Esophagus muscularis mucosa (tissue), 4 donors: Measurements from ENCODE around the gene PAOX. TPM values are rescaled to one million over a fixed set of nuclear protein-coding genes. Genes with fewer than 3 reads are reported as not detected.
A peak's percentile ranks its signal among the peaks of the same experiment; 100 is the strongest.
"Not testable (repeated sequence)": the region's sequence is repeated elsewhere in the genome, so short reads cannot be mapped to it uniquely, and the experiment has no call there.

Source experiments
- DNase-seq: peaks from one replicate; pipeline ENCODE4 v3.0.0-alpha.2; 2017; ENCODE audit errors: extremely low spot score
- H3K27ac ChIP-seq, 4 donors: fragments of 200-600 bp; sonication (generic); replicated peaks in 1 of 4; 1 replicate in 3 of 4; 2 replicates in 1 of 4; pipeline ENCODE4 v1.5.1; 2016 to 2019; ENCODE audit warnings: mild to moderate bottlenecking in 1 of 4
- H3K27me3 ChIP-seq, 4 donors: fragments of 200-600 bp; sonication (generic); one replicate each; pipeline versions ENCODE4 v1.5.1 to v1.6.0; 2016 to 2019
- H3K36me3 ChIP-seq, 4 donors: fragments of 200-600 bp; sonication (generic); one replicate each; pipeline ENCODE4 v1.5.1; 2016 to 2019
- H3K4me1 ChIP-seq, 4 donors: fragments of 200-600 bp; sonication (generic); one replicate each; pipeline ENCODE4 v1.5.1; 2016 to 2019
- H3K4me3 ChIP-seq, 4 donors: fragments of 200-600 bp; sonication (generic); 1 replicate in 2 of 4; 2 replicates in 2 of 4; pipeline ENCODE4 v1.5.1; 2016 to 2019; ENCODE audit warnings: mild to moderate bottlenecking in 4 of 4, moderate library complexity in 1 of 4
- H3K9me3 ChIP-seq, 4 donors: fragments of 200-600 bp; sonication (generic); 1 replicate in 3 of 4; 2 replicates in 1 of 4; pipeline ENCODE4 v1.5.1; 2016 to 2019
- CTCF ChIP-seq, 3 experiments: fragments of 200-600 bp in 2 of 3; fragments of 450-650 bp in 1 of 3; sonication (generic) in 2 of 3; IDR thresholded peaks; one replicate each; pipeline ENCODE4 v1.5.1; 2017 to 2019; ENCODE audit warnings: antibody characterized with exemption in 3 of 3, mild to moderate bottlenecking in 2 of 3, moderate library complexity in 1 of 3
- EP300 ChIP-seq: sonication (generic); formaldehyde crosslinking; IDR thresholded peaks from one replicate; pipeline ENCODE4 v1.6.1; 2017; ENCODE audit warnings: antibody characterized with exemption
- POLR2A ChIP-seq: fragments of 450-650 bp; IDR thresholded peaks from one replicate; pipeline ENCODE4 v1.6.1; 2017; ENCODE audit warnings: antibody characterized with exemption, moderate library complexity, mild to moderate bottlenecking, low read depth
- POLR2AphosphoS5 ChIP-seq, 2 donors: sonication (generic); formaldehyde crosslinking; IDR thresholded peaks; one replicate each; pipeline ENCODE4 v1.6.1; 2017; ENCODE audit warnings: antibody characterized with exemption in 2 of 2
- WGBS: methylation state at CpG from one replicate; pipeline ENCODE4 v1.1.5; 2018; 5-methylcytosine and 5-hydroxymethylcytosine counted together
- intact Hi-C: fragments of 100-400 bp; cut with DNase I; formaldehyde crosslinking; loops from one replicate; pipeline ENCODE4 v1.15.1; 2023
- total RNA-seq, 4 donors: library from RNA; depleted of rRNA; stranded (reverse); fragments of >200 nt; gene quantifications; one replicate each; pipeline versions ENCODE4 v1.1.0 to v1.2.1, GENCODE V29; 2016

PAOX gene
- total RNA-seq, 4 donors from 2014 or later = 10.1 to 15.0 (median 14.3) TPM

DNA sequence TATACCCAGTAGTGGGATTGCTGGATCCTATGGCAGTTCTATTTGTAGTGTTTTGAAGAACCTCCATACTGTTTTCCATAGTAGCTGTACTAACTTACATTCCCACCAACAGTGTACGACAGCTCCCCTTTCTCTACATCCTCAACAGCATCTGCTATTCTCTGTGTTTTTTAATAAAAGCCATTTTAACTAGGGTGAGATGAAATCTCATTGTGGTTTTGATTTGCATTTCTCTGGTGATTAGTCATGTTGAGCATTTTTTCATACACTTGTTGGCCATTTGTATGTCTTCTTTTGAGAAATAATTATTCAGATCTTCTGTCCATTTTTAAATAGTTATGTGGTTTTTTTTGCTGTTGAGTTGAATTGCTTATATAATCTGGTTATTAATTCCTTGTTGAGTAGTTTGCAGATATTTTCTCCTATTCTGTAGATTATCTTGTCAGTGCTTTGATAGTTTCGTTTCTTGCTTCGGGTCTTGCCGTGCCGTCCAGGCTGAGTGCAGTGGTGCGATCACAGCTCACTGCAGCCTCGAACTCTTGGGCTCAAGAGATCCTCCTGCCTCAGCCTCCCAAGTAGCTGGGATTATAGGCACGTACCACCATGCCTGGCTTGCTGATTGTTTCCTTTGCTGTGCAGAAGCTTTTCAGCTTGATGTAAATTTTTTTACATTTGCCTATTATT lies 26.9 kb downstream of the PAOX start:
- Histone ChIP-seq H3K27ac (no peak overlapping the region), H3K4me1 (no peaks in the 10 kb centered on the region), H3K27me3 (no peaks in the 10 kb centered on the region), H3K9me3 (peaks cover 0 to 5% (median 2%) of the 10 kb centered on the region in 4 donors), H3K4me3 (no peak overlapping the region), H3K36me3 (peaks cover 39 to 87% (median 64%) of the 10 kb centered on the region in 4 donors)
- intact Hi-C loops = no loop called here
- TF ChIP-seq EP300 (no peak), POLR2A (no peak), CTCF (IDR thresholded peaks at IDR 0.05) (no peak), POLR2AphosphoS5 (IDR thresholded peaks at IDR 0.05) (no peak)
- 95% methylated on average over 8 of the region's 8 CpGs for WGBS
- no peak for DNase-seq

DNA sequence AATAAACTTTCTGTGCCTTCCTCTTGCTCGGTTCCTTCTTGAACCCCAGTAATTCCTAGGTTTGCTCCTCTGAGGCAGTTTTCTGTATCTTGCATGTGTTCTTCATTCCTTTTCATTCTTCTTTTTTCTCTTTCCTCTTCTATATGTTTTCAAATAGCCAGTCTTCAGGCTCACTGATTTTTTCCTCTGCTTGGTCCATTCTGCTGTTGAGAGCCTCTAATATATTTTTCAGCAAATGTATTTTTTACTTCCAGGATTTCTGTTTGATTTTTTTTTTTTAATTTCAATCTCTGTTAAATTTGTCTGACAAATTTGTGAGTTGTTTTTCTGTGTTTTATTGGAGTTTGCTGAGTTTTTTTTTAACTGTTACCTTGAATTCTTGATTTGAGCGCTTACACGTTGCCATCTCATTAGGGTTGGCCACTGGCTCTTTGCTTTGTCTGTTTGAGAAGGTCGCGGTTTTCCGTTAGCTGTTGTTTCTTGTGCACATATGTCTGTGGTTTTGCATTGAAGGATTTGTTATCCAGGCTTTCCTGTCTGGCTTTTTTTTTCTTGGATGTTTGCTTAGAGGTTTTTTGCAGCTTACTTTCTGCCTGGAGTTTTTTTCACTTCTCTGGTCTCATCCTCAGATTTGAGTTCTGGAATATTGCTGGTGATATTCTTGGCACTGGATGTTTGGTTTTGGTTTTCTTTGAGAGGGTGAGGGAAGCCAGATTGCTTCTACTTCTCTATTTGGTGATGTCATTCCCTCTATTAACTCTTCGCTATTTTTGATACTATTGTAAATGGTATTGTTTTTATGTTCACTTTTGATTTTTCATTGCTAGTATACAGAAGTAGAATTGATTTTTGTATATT lies 32.7 kb downstream of the PAOX start:
- DNase-seq = no peak
- Histone ChIP-seq H3K27me3 (no peaks in the 10 kb centered on the region), H3K4me1 (no peaks in the 10 kb centered on the region), H3K36me3 (peaks cover 22 to 74% (median 51%) of the 10 kb centered on the region in 4 donors), H3K9me3 (peaks cover 0 to 24% (median 15%) of the 10 kb centered on the region in 4 donors), H3K27ac (no peak overlapping the region), H3K4me3 (no peak overlapping the region)
- intact Hi-C loops = no loop called here
- 98% methylated on average over 7 of the region's 7 CpGs for WGBS
- TF ChIP-seq POLR2AphosphoS5 (IDR thresholded peaks at IDR 0.05) (no peak), POLR2A (no peak), CTCF (IDR thresholded peaks at IDR 0.05) (no peak), EP300 (no peak)

DNA sequence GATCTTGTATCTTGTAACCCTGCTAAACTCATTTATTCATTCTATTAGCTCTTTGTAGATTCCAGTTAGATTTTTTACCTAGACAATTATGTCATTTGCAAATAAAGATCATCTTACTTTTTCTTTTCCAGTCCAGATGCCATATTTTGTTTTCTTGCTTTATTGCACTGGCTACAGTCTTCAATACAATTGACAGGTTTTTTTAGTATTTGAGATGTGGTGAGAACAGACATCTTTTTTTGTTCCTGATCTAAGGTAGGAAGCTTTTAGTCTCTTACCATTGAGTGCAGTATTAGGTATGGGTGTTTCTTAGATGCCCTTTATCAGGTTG lies 33.3 kb downstream of the PAOX start:
- intact Hi-C loops = no loop called here
- DNase-seq = no peak
- no peak overlapping the region for H3K4me3 ChIP-seq
- H3K27me3 ChIP-seq = no peaks in the 10 kb centered on the region
- H3K9me3 ChIP-seq = peaks cover 0 to 24% (median 15%) of the 10 kb centered on the region in 4 donors
- TF ChIP-seq EP300 = no peak
- TF ChIP-seq POLR2AphosphoS5 (IDR thresholded peaks at IDR 0.05) = no peak
- TF ChIP-seq POLR2A = no peak
- TF ChIP-seq CTCF (IDR thresholded peaks at IDR 0.05) = no peak
- H3K27ac ChIP-seq = no peak overlapping the region
- H3K36me3 ChIP-seq = peaks cover 22 to 71% (median 48%) of the 10 kb centered on the region in 4 donors
- H3K4me1 ChIP-seq = no peaks in the 10 kb centered on the region

- intact Hi-C loops, H3K4me1 ChIP-seq, H3K27me3 ChIP-seq, DNase-seq, H3K27ac ChIP-seq, H3K4me3 ChIP-seq: not testable (repeated sequence)
- Histone ChIP-seq H3K9me3 (peaks cover 0 to 24% (median 15%) of the 10 kb centered on the region in 4 donors), H3K36me3 (peaks cover 26 to 74% (median 56%) of the 10 kb centered on the region in 4 donors)
- 99% methylated on average over 9 of the region's 23 CpGs for WGBS
Observed at GRCh38 chr10:133414401-133414800, 35.3 kb downstream of the PAOX start.

DNA sequence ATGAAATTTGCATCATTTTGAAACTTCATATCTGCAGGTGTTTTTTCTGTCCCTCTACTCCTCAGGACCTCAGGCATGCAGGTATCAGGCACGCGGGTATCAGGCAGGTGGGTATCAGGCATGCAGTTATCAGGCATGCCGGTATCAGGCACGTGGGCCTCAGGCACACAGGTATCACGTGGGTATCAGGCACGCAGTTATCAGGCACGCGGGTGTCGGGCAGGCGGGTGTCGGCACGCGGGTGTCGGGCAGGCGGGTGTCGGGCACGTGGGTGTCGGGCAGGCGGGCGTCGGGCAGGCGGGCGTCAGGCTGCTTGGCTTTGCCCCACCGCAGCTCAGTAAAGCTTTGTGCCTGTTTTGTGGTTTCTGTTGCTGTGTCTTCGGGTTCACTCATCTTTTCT lies 36.7 kb downstream of the PAOX start:
- no peak overlapping the region for H3K27ac ChIP-seq
- TF ChIP-seq POLR2AphosphoS5 (IDR thresholded peaks at IDR 0.05) = no peak
- no peak for TF ChIP-seq EP300
- TF ChIP-seq CTCF (IDR thresholded peaks at IDR 0.05) = no peak
- no peak for TF ChIP-seq POLR2A
- peaks cover 26 to 74% (median 59%) of the 10 kb centered on the region in 4 donors for H3K36me3 ChIP-seq
- H3K4me3 ChIP-seq = no peak overlapping the region
- no peaks in the 10 kb centered on the region for H3K4me1 ChIP-seq
- H3K9me3 ChIP-seq = peaks cover 0 to 21% (median 14%) of the 10 kb centered on the region in 4 donors
- peaks cover 0 to 4% (median 0%) of the 10 kb centered on the region in 4 donors for H3K27me3 ChIP-seq
- intact Hi-C loops = no loop called here
- peak; percentile 53 for DNase-seq
- 95% methylated on average over 25 of the region's 25 CpGs for WGBS
